Thoracic aorta (tissue), 2 donors: ENCODE measurements around the gene DIO3. TPM values are rescaled to one million over a fixed set of nuclear protein-coding genes. Genes with fewer than 3 reads are reported as not detected.

Experiments used
- ATAC-seq: fragments of 150-250 bp; one replicate; pipeline ENCODE4 v1.8.0; 2017; ENCODE audit warnings: low read depth; ENCODE audit not compliant: insufficient number of reproducible peaks, low FRiP score
- DNase-seq: peaks from one replicate; pipeline ENCODE4 v3.0.0-alpha.2; 2020; ENCODE audit warnings: low spot score
- H3K27ac ChIP-seq, 2 donors: fragments of 200-600 bp; sonication (generic); 1 replicate in 1 of 2; 2 replicates in 1 of 2; pipeline ENCODE4 v1.5.1; 2016; ENCODE audit warnings: mild to moderate bottlenecking in 2 of 2, moderate library complexity in 2 of 2
- H3K27me3 ChIP-seq: fragments of 200-600 bp; sonication (generic); replicated peaks from 2 replicates; pipeline ENCODE4 v1.6.0; 2016; ENCODE audit warnings: mild to moderate bottlenecking; ENCODE audit not compliant: insufficient read depth
- H3K36me3 ChIP-seq: fragments of 200-600 bp; sonication (generic); one replicate; pipeline ENCODE4 v1.5.1; 2016
- H3K4me1 ChIP-seq, 2 donors: fragments of 200-600 bp; sonication (generic); 1 replicate in 1 of 2; 2 replicates in 1 of 2; pipeline versions ENCODE4 v1.5.1 to v1.6.0; 2016; ENCODE audit warnings: low read depth in 2 of 2, mild to moderate bottlenecking in 1 of 2; ENCODE audit not compliant: control insufficient read depth in 1 of 2
- H3K4me3 ChIP-seq: fragments of 200-600 bp; sonication (generic); 2 replicates; pipeline ENCODE4 v1.5.1; 2016; ENCODE audit warnings: mild to moderate bottlenecking
- H3K9me3 ChIP-seq: fragments of 200-600 bp; sonication (generic); 2 replicates; pipeline ENCODE4 v1.5.1; 2016
- CTCF ChIP-seq: fragments of 200-600 bp; sonication (generic); IDR thresholded peaks from one replicate; pipeline ENCODE4 v1.5.1; 2019; ENCODE audit warnings: antibody characterized with exemption
- total RNA-seq, 2 donors: library from RNA; depleted of rRNA; stranded (reverse); fragments of >200 nt; gene quantifications; one replicate each; pipeline versions ENCODE4 v1.1.0 to v1.2.3, GENCODE V29; 2016

Gene DIO3
- total RNA-seq, 2 donors from 2014 or later = 0.41 to 0.78 TPM

- ATAC-seq = no peak
- Histone ChIP-seq H3K36me3 (no peaks in the 10 kb centered on the region), H3K4me1 (no peaks in the 10 kb centered on the region), H3K4me3 (no peak overlapping the region), H3K27me3 (no peaks in the 10 kb centered on the region), H3K27ac (no peak overlapping the region), H3K9me3 (no peaks in the 10 kb centered on the region)
- TF ChIP-seq CTCF = no peak
- DNase-seq = no peak
Measured at GRCh38 chr14:101583715-101584054, 22.4 kb downstream of the DIO3 start.

GRCh38 chr14:101584055-101584859 lies 23.0 kb downstream of the DIO3 start:
- TF ChIP-seq CTCF = no peak
- no peak overlapping the region for H3K4me3 ChIP-seq
- ATAC-seq (no peak), DNase-seq (no peak)
- no peaks in the 10 kb centered on the region for H3K36me3 ChIP-seq
- no peaks in the 10 kb centered on the region for H3K4me1 ChIP-seq
- no peaks in the 10 kb centered on the region for H3K9me3 ChIP-seq
- H3K27me3 ChIP-seq = no peaks in the 10 kb centered on the region
- H3K27ac ChIP-seq = no peak overlapping the region

- DNase-seq = no peak
- no peak for TF ChIP-seq CTCF
Measured at GRCh38 chr14:101585211-101585610, 23.9 kb downstream of the DIO3 start.

GRCh38 chr14:101586531-101587430 lies 25.5 kb downstream of the DIO3 start:
- DNase-seq (no peak), ATAC-seq (no peak)
- Histone ChIP-seq H3K27me3 (no peaks in the 10 kb centered on the region), H3K4me3 (no peak overlapping the region), H3K4me1 (no peaks in the 10 kb centered on the region), H3K36me3 (no peaks in the 10 kb centered on the region), H3K9me3 (no peaks in the 10 kb centered on the region), H3K27ac (no peak overlapping the region)
- no peak for TF ChIP-seq CTCF

More at GRCh38 chr14:101585211-101585610, 23.9 kb downstream of the DIO3 start:
- H3K4me3 ChIP-seq = no peak overlapping the region
- no peak for ATAC-seq
- no peak overlapping the region for H3K27ac ChIP-seq
- H3K36me3 ChIP-seq = no peaks in the 10 kb centered on the region
- H3K4me1 ChIP-seq = no peaks in the 10 kb centered on the region
- H3K27me3 ChIP-seq = no peaks in the 10 kb centered on the region
- H3K9me3 ChIP-seq = no peaks in the 10 kb centered on the region

GRCh38 chr14:101587441-101587911 lies 26.2 kb downstream of the DIO3 start:
- no peak for ATAC-seq
- no peaks in the 10 kb centered on the region for H3K4me1 ChIP-seq
- H3K27ac ChIP-seq = no peak overlapping the region
- no peaks in the 10 kb centered on the region for H3K36me3 ChIP-seq
- no peak for TF ChIP-seq CTCF
- no peaks in the 10 kb centered on the region for H3K9me3 ChIP-seq
- no peak for DNase-seq
- no peak overlapping the region for H3K4me3 ChIP-seq
- no peaks in the 10 kb centered on the region for H3K27me3 ChIP-seq
